Measurements from ENCODE around the gene TPGS1.
A peak's percentile ranks its signal among the peaks of the same experiment; 100 is the strongest.

Gene TPGS1

DNA sequence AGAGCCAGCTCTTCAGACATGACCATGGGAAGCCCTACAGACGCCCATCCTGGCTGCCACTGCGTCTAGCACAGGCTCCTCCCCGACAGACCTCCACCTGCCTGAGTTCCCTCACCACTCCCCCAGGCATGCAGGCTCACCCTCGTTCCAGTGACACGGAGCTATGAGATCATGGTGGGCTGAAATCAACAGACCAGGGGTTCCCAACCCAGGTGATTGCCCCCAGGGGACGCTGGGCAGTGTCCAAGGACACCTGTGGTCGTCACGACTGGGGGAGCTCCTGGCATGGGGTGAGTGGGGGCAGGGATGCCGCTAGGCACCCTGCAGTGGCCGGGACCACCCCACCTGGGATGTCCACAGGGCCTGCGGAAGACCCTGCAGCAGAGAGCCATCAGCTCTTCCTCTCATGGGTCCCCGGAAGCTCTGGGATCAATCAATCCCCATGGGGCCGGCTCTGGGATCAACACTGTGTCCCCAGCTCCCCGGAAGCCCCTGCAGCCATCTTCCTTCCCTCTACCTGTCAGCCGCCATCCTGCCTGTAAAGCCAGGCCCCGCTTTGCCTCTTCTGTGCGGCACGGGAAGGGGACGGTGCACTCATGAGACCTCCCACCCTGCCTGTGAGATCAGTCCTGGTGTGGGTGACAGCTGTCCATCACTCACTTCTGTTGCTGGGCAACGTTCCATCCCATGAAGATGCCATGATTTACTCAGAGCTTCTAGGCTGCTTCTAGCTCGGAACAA lies 23.8 kb upstream of the TPGS1 start:
- no peak for ATAC-seq (replicated peaks)

DNA sequence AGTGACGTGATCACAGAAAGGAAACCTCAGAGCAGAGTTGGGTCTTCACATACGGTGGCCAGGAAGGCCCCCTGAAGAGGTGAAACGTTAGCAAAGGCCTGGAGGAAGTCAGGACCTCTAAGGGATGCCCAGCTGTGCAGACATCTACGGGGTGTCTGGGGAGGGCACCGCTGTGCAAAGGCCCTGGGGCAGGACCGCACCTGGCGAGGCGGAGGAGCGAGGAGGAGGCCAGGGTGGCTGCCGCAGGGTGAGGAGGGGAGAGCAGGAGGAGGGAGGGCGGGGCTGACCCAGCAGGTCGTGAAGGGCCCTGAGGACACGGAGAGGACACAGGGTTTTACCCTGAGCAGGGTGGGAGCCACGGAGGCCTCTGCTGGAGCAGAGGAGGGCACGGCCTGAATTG lies 22.8 kb upstream of the TPGS1 start:
- Mint-ChIP-seq H3K4me1 (ENCODE audit: low read depth in 2 of 2) (peaks cover 12 to 19% of the 10 kb centered on the region in 2 donors), H3K27ac (no peak overlapping the region)

More for the DNA sequence above, 23.8 kb upstream of the TPGS1 start:
- no peak for DNase-seq
- Mint-ChIP-seq H3K27ac (no peak overlapping the region), H3K36me3 (ENCODE audit: insufficient read depth) (peaks cover 42% of the 10 kb centered on the region), H3K9me3 (peaks cover 14 to 19% of the 10 kb centered on the region in 2 donors), H3K4me3 (no peak overlapping the region), H3K27me3 (peaks cover 4 to 22% of the 10 kb centered on the region in 2 donors), H3K4me1 (ENCODE audit: low read depth in 2 of 2) (peaks cover 10 to 19% of the 10 kb centered on the region in 2 donors)

DNA sequence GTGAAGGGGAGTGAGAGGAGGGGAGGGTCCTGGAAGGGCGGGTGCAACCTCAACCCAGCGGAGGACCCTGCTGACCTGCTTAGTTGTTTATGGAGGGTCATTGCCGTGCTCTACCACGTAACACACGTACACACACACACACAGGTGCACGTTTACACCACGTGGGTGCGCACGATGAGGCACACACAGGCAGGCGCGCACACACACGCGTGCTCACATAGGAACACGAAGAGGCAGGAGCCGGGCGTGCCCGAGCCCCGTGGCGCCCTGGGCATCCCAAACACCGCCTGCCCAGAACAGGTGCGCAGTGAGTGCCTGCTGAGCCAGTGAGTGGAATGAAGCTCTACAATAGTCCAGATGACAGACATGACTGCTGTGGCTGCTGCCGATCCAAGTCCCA lies 22.2 kb upstream of the TPGS1 start:
- DNase-seq: no peak
- Mint-ChIP-seq H3K27me3 (peaks cover 4 to 22% of the 10 kb centered on the region in 2 donors), H3K36me3 (ENCODE audit: insufficient read depth) (peaks cover 47% of the 10 kb centered on the region), H3K27ac (no peak overlapping the region), H3K4me3 (no peak overlapping the region), H3K9me3 (peaks cover 13 to 15% of the 10 kb centered on the region in 2 donors), H3K4me1 (ENCODE audit: low read depth in 2 of 2) (peaks cover 12 to 15% of the 10 kb centered on the region in 2 donors)
- no peak for ATAC-seq (replicated peaks)

More for the DNA sequence above, 22.8 kb upstream of the TPGS1 start:
- ATAC-seq (replicated peaks) (no peak), DNase-seq (no peak)
- Mint-ChIP-seq H3K4me3 (no peak overlapping the region), H3K9me3 (peaks cover 14 to 19% of the 10 kb centered on the region in 2 donors), H3K27me3 (peaks cover 4 to 22% of the 10 kb centered on the region in 2 donors), H3K36me3 (ENCODE audit: insufficient read depth) (peaks cover 46% of the 10 kb centered on the region)

DNA sequence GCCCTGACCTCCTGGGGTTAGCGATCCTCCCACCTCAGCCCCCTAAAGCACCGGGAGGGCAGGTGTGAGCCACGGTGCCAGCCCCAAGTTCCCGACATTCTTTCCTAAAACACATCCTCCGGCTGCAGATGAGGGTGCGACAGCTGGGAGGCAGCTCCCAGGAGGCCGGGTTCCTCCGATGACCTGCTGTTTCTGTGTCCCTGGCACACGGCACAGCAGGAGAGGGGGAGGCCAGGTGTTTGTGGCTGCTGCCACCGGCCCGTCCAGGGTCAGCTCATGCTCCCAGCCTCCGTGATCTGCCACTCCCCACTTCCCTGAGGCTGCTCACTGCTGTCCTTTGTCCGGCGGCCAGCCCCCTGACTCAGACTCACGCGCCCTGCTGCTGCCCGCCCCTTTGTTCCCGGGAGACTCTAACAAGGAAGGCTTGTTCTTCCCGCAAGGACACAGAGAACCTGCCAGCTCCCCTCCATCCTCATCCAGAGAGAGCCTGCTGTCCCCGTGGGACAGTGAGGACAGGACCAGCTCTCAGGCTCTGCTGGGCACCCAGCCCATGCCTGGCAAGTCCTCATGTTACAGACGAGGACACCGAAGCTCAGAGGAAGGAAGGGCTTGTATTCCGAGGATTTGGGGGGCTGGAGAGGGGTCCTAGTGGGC lies 21.6 kb upstream of the TPGS1 start:
- DNase-seq (no peak), ATAC-seq (replicated peaks) (no peak)
- H3K27me3 Mint-ChIP-seq: peaks cover 4 to 22% of the 10 kb centered on the region in 2 donors
- H3K36me3 Mint-ChIP-seq (ENCODE audit: insufficient read depth): peaks cover 42% of the 10 kb centered on the region
- peaks cover 8 to 9% of the 10 kb centered on the region in 2 donors for H3K4me1 Mint-ChIP-seq (ENCODE audit: low read depth in 2 of 2)
- H3K4me3 Mint-ChIP-seq: no peak overlapping the region
- no peak overlapping the region for H3K27ac Mint-ChIP-seq
- peaks cover 7 to 8% of the 10 kb centered on the region in 2 donors for H3K9me3 Mint-ChIP-seq

DNA sequence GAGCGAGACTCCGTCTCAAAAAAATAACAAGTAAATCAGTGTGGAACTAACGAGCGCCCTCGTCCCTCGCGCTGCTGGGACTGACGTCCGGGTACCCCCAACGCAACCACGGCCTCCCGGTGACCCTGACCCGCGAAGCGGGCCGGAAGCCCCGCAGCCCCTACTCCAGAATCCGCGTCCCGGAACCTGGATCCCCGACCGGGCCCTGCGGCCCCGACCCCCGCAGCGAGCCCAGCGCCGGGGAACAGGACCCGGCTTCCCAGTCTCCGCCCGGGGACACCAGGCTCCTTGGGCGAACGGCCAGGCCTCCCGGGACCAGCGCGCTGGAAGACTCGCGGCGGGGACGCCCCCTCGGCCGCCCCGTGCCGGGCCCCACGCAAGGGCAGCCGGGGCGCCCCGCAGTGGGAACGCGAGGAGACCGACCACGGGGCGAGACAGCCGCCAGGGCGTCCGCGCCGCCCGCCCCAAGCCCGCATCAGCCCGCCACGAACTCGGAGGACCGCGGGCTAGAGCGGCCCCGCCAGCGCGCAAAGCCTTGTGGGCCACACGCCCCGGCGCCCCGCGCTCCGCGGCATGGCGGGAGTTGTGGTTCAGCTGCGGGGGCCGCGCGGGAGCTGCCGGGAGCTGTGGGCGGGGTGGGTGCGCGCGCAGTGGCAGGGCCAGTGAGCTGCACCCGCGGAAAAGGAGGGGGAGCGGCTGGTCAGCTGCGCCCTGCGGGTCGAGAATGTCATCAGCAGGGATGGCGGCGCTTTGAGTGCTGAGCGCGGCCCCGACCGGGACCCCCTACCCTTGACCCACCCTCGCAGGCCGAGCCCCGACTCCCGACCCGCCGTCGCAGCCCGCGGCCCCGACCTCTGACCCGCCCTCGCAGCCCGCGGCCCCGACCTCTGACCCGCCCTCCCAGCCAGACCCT lies 18.5 kb upstream of the TPGS1 start:
- Mint-ChIP-seq H3K4me3 (peak overlapping the region; percentile 80 to 81), H3K4me1 (ENCODE audit: low read depth in 2 of 2) (peaks cover 0 to 8% of the 10 kb centered on the region in 2 donors), H3K27me3 (peaks cover 4 to 22% of the 10 kb centered on the region in 2 donors), H3K36me3 (ENCODE audit: insufficient read depth) (peaks cover 19% of the 10 kb centered on the region), H3K27ac (peak overlapping the region; percentile 81 to 87), H3K9me3 (no peaks in the 10 kb centered on the region)
- ATAC-seq (replicated peaks): peak; percentile 95
- peak; percentile 87 to 90 (median 88) for DNase-seq

DNA sequence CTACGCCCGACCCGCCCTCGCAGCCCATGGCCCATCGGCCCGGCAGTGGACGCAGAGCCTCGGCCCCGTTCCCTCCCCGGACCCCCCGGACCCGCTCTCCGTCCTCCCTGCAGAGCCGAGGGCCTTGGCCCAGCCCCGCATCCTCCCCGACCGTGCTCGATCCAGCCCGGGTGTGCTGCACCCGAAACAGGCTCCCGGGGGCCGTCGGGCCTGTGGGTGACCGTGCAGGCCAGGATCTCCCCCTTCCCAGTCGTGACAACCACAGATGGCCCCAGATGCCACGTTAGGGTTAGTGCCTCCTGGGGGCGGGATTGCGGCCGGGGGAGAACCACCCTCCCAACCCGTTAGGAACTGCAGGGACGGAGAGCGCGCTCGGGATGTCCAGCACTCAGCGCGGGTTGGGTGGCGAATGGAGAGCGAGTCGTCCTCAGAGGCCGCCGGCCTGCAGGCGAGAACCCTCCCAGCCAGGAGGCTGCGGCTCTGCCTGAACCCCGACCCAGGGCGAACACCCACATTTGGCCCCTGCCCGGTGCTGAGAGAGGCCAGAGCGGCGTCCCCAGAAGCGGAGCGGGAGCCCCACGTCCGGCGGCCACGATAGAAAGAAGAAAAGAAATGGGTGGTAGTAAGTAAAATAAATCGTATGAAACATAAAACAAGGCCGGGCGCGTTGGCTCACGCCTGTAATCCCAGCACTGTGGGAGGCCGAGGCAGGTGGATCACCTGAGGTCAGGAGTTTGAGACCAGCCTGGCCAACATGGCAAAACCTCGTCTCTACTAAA lies 17.7 kb upstream of the TPGS1 start:
- Mint-ChIP-seq H3K27me3 (peaks cover 4 to 17% of the 10 kb centered on the region in 2 donors), H3K27ac (peak overlapping the region in 1 of 2 donors; percentile 81), H3K4me3 (peak overlapping the region; percentile 80 to 81), H3K36me3 (ENCODE audit: insufficient read depth) (peaks cover 17% of the 10 kb centered on the region), H3K4me1 (ENCODE audit: low read depth in 2 of 2) (peaks cover 0 to 8% of the 10 kb centered on the region in 2 donors), H3K9me3 (no peaks in the 10 kb centered on the region)
- ATAC-seq (replicated peaks) (peak; percentile 10), DNase-seq (no peak)

DNA sequence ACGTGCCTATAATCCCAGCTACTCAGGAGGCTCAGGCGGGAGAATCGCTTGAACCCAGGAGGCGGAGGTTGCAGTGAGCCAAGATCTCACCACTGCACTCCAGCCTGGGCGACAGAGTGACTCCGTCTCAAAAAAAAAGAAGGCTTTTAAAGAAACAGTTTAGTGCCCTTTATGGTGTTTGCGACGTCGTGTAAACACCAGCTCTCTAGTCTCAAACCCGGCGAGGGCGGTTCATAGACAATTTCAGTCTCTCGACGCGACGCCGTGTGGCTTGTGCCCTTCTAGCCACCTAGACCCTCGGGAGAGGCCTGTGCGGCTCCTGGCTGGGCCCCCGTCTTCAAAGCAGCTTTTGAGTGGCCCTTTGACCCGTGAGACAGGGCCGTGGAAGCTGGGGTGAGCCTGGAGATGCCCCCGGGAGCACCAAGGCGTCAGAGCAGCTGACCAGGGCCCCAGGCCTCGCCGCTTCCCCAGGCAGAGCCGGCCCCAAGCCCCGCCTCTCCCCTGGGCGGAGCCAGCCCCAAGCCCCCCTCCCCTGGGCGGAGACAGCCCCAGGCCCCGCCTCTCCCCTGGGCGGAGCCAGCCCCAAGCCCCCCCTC lies 16.1 kb upstream of the TPGS1 start:
- no peaks in the 10 kb centered on the region for H3K9me3 Mint-ChIP-seq
- H3K4me1 Mint-ChIP-seq (ENCODE audit: low read depth in 2 of 2): peaks cover 0 to 8% of the 10 kb centered on the region in 2 donors
- peaks cover 0 to under 1% of the 10 kb centered on the region in 2 donors for H3K27me3 Mint-ChIP-seq
- ATAC-seq (replicated peaks) (no peak), DNase-seq (no peak)
- no peak overlapping the region for H3K4me3 Mint-ChIP-seq
- peaks cover 26% of the 10 kb centered on the region for H3K36me3 Mint-ChIP-seq (ENCODE audit: insufficient read depth)
- no peak overlapping the region for H3K27ac Mint-ChIP-seq

DNA sequence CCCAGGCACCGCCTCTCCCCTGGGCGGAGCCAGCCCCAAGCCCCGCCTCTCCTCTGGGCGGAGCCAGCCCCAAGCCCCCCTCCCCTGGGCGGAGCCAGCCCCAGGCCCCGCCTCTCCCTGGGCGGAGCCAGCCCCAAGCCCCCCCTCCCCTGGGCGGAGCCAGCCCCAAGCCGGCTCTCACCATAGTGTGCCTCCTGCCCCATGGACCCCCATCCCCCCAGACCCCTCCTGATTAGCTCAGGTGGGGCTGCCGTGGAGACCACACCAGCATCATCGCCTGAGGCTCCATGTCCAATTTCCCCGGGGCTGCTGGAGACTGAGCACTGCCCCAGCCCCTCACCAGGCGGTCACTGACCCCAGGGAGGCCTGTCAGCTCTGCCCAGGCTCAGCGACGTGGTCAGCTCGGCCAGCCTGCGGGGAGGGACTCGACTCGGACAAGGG lies 15.2 kb upstream of the TPGS1 start:
- peaks cover 26% of the 10 kb centered on the region for H3K36me3 Mint-ChIP-seq (ENCODE audit: insufficient read depth)
- no peak overlapping the region for H3K27ac Mint-ChIP-seq
- H3K9me3 Mint-ChIP-seq: no peaks in the 10 kb centered on the region
- DNase-seq: peak; percentile 30 to 35 (median 31)
- H3K27me3 Mint-ChIP-seq: no peaks in the 10 kb centered on the region
- H3K4me3 Mint-ChIP-seq: no peak overlapping the region
- ATAC-seq (replicated peaks): no peak
- H3K4me1 Mint-ChIP-seq (ENCODE audit: low read depth in 2 of 2): peaks cover 0 to 8% of the 10 kb centered on the region in 2 donors

DNA sequence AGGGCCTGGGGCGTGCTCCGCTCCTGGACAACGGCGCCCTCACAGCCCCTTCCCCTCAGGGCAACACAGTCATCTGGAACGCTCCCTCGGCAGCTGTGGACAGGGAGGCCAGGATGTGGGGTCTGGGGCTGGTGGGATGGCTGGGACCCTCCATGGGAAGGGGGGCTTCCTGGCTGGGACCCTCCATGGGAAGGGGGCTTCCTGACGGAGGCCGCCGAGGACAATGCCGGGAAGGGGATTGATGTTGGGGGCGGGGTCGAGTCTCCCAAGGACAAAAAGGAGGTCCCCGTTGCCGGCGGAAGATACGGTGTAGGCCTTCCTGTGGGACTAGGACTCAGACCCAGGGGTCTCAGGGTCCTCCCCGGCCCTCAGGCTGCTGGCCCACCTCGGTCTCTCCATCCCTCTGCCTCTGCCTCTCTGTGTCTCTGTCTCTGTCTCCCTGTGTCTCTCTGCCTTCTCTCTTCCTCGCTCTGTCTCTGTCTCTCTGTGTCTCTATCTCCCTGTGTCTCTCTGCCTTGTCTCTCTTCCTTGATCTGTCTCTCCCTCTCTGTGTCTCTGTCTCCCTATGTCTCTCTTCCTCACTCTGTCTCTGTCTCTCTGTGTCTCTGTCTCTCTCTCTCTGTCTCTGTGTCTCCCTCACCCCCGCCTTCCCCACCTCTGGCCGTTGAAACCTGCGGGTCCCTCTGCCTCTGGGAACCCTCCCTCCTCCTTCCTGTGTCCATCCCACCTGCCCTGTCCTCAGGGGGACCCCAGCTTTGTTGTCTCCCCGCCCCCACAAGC lies 13.7 kb upstream of the TPGS1 start:
- no peak for ATAC-seq (replicated peaks)
- peaks cover 26% of the 10 kb centered on the region for H3K36me3 Mint-ChIP-seq (ENCODE audit: insufficient read depth)

DNA sequence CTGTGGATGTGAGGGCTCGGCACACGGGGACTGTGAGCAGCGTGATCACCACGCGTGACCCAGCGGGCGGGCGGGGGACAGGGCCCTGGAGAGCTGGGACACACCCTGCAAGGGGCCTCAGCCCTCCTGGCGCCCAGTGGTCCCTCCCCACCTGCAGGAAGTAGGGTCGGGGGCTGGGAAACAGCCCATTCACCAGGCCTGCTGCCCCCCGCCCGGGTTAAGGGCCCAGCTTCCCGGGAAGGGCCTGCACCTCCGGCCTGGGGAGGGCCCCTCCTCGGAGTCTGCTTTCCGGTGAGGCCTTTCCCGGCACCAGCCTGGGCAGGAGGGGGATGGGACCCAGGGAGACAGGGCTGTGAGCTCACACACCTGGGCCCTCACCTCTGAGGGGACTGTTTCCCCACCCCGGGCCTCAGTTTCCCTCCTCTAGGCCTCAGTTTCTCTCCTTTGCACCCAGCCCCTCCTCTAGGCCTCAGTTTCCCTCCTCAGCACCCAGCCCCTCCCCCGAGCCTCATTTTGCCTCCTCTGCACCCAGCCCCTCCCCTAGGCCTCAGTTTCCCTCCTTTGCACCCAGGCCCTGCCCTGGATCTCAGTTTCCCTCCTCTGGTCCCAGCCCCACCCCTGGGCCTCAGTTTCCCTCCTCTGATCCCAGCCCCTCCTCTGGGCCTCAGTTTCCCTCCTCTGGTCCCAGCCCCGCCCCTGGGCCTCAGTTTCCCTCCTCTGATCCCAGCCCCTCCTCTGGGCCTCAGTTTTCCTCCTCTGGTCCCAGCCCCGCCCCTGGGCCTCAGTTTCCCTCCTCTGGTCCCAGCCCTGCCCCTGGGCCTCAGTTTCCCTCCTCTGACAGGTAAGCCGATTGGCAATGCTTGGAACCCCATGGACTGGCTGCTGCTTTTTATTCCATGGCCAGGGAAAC lies 12.9 kb upstream of the TPGS1 start:
- Mint-ChIP-seq H3K36me3 (ENCODE audit: insufficient read depth) (peaks cover 25% of the 10 kb centered on the region), H3K4me3 (no peak overlapping the region), H3K27ac (peak overlapping the region in 1 of 2 donors; percentile 55), H3K4me1 (ENCODE audit: low read depth in 2 of 2) (peaks cover 5 to 11% of the 10 kb centered on the region in 2 donors), H3K9me3 (no peaks in the 10 kb centered on the region), H3K27me3 (peaks cover 11 to 16% of the 10 kb centered on the region in 2 donors)
- DNase-seq (no peak), ATAC-seq (replicated peaks) (no peak)

More for the DNA sequence above, 13.7 kb upstream of the TPGS1 start:
- Mint-ChIP-seq H3K27me3 (peaks cover 6 to 7% of the 10 kb centered on the region in 2 donors), H3K9me3 (no peaks in the 10 kb centered on the region), H3K27ac (peak overlapping the region; percentile 5 to 55), H3K4me3 (no peak overlapping the region), H3K4me1 (ENCODE audit: low read depth in 2 of 2) (peaks cover 0 to 10% of the 10 kb centered on the region in 2 donors)
- DNase-seq: no peak

DNA sequence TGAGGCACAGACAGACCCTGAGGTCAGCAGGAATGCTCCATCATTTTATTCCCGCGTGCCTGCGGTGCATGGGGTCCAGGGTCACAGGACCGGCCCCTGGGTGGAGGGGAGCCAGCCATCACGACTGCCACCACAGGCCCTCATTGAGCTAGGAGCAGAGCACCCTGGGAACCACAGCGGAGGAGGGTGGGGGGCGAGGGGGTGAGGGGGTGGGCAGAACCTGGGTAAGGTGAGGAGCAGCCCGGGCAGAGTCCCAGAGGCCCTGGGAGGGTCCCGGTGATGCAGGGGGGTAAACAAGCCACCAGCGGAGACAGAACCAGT lies 12.3 kb upstream of the TPGS1 start:
- Mint-ChIP-seq H3K36me3 (ENCODE audit: insufficient read depth) (peaks cover 21% of the 10 kb centered on the region), H3K9me3 (no peaks in the 10 kb centered on the region), H3K27ac (no peak overlapping the region), H3K4me3 (no peak overlapping the region), H3K4me1 (ENCODE audit: low read depth in 2 of 2) (peaks cover 7% of the 10 kb centered on the region in 2 donors), H3K27me3 (peaks cover 14 to 19% of the 10 kb centered on the region in 2 donors)
- no peak for ATAC-seq (replicated peaks)
- no peak for DNase-seq
